Muscle layer of colon (tissue), 2 donors: Measurements from ENCODE around the gene RRP7A.
A peak's percentile ranks its signal among the peaks of the same experiment; 100 is the strongest.
"Not testable (repeated sequence)": the region's sequence is repeated elsewhere in the genome, so short reads cannot be mapped to it uniquely, and the experiment has no call there.

Experiments
- H3K27ac ChIP-seq: one replicate; pipeline ENCODE4 v1.7.0; 2013; ENCODE audit warnings: low read depth, mild to moderate bottlenecking, low read length, moderate library complexity
- H3K27me3 ChIP-seq, 2 donors: one replicate each; pipeline ENCODE4 v1.7.0; 2013; ENCODE audit warnings: low read length in 2 of 2, mild to moderate bottlenecking in 2 of 2; ENCODE audit not compliant: insufficient read depth in 2 of 2, control insufficient read depth in 1 of 2
- H3K36me3 ChIP-seq: one replicate; pipeline ENCODE4 v1.7.0; 2013; ENCODE audit warnings: mild to moderate bottlenecking, low read length; ENCODE audit not compliant: insufficient read depth
- H3K4me1 ChIP-seq: one replicate; pipeline ENCODE4 v1.7.0; 2013; ENCODE audit warnings: mild to moderate bottlenecking, low read length; ENCODE audit not compliant: insufficient read depth
- H3K4me3 ChIP-seq, 2 donors: one replicate each; pipeline ENCODE4 v1.7.0; 2013; ENCODE audit warnings: low read length in 2 of 2, low read depth in 1 of 2, mild to moderate bottlenecking in 1 of 2, moderate library complexity in 1 of 2
- H3K9ac ChIP-seq: one replicate; pipeline ENCODE4 v1.7.0; 2013; ENCODE audit warnings: low read length
- H3K9me3 ChIP-seq: one replicate; pipeline ENCODE4 v1.7.0; 2013; ENCODE audit warnings: mild to moderate bottlenecking, low read length
- donor health status: abdominal sarcoma.
- donor health status: Adenocarcinoma of cecum.

RRP7A gene

GRCh38 chr22:42519525-42520401, at the start of gene RRP7A:
Gene RRP7A, minus strand, starts transcription at chr22:42519796. Its CDS starts 10 bp downstream, at chr22:42519786.
- Histone ChIP-seq H3K27ac (peak within 1 kb of the TSS; percentile 44), H3K9me3 (no peaks in the 10 kb centered on the region), H3K36me3 (peaks cover 14% of the 10 kb centered on the region), H3K9ac (peak within 1 kb of the TSS; percentile 66), H3K4me1 (peaks cover 15% of the 10 kb centered on the region), H3K27me3 (no peaks in the 10 kb centered on the region), H3K4me3 (peak within 1 kb of the TSS; percentile 54 to 59)

GRCh38 chr22:42567950-42568349, 48.4 kb upstream of the RRP7A start:
- H3K9me3 ChIP-seq, H3K27ac ChIP-seq, H3K36me3 ChIP-seq, H3K27me3 ChIP-seq, H3K4me3 ChIP-seq, H3K9ac ChIP-seq, H3K4me1 ChIP-seq: not testable (repeated sequence)

GRCh38 chr22:42565956-42566355, 46.4 kb upstream of the RRP7A start:
- peaks cover 4% of the 10 kb centered on the region for H3K36me3 ChIP-seq
- no peak overlapping the region for H3K27ac ChIP-seq
- H3K4me3 ChIP-seq, result no peak overlapping the region
- no peaks in the 10 kb centered on the region for H3K4me1 ChIP-seq
- H3K9me3 ChIP-seq, result no peaks in the 10 kb centered on the region
- H3K27me3 ChIP-seq, result no peaks in the 10 kb centered on the region
- H3K9ac ChIP-seq, result no peak overlapping the region

GRCh38 chr22:42564699-42565098, 45.1 kb upstream of the RRP7A start:
- Histone ChIP-seq H3K27ac (no peak overlapping the region), H3K36me3 (peaks cover 4% of the 10 kb centered on the region), H3K4me1 (no peaks in the 10 kb centered on the region), H3K4me3 (no peak overlapping the region), H3K9ac (no peak overlapping the region), H3K27me3 (no peaks in the 10 kb centered on the region), H3K9me3 (no peaks in the 10 kb centered on the region)

- not testable (repeated sequence) for H3K4me3 ChIP-seq, H3K27ac ChIP-seq, H3K27me3 ChIP-seq, H3K36me3 ChIP-seq, H3K9ac ChIP-seq, H3K4me1 ChIP-seq, H3K9me3 ChIP-seq
Measured at GRCh38 chr22:42563943-42564342, 44.3 kb upstream of the RRP7A start.

GRCh38 chr22:42562684-42563083, 43.1 kb upstream of the RRP7A start:
- H3K4me3 ChIP-seq, result no peak overlapping the region
- H3K9ac ChIP-seq, result no peak overlapping the region
- no peaks in the 10 kb centered on the region for H3K9me3 ChIP-seq
- H3K27ac ChIP-seq, result no peak overlapping the region
- H3K4me1 ChIP-seq, result no peaks in the 10 kb centered on the region
- H3K36me3 ChIP-seq, result peaks cover 4% of the 10 kb centered on the region
- H3K27me3 ChIP-seq, result no peaks in the 10 kb centered on the region

GRCh38 chr22:42562279-42562678, 42.7 kb upstream of the RRP7A start:
- Histone ChIP-seq H3K27me3 (no peaks in the 10 kb centered on the region), H3K4me3 (no peak overlapping the region), H3K36me3 (peaks cover 4% of the 10 kb centered on the region), H3K27ac (no peak overlapping the region), H3K4me1 (no peaks in the 10 kb centered on the region), H3K9me3 (no peaks in the 10 kb centered on the region), H3K9ac (no peak overlapping the region)

GRCh38 chr22:42561856-42562255, 42.3 kb upstream of the RRP7A start:
- H3K36me3 ChIP-seq, result peaks cover 4% of the 10 kb centered on the region
- H3K4me1 ChIP-seq, result no peaks in the 10 kb centered on the region
- H3K9me3 ChIP-seq, result no peaks in the 10 kb centered on the region
- no peak overlapping the region for H3K27ac ChIP-seq
- no peaks in the 10 kb centered on the region for H3K27me3 ChIP-seq
- H3K4me3 ChIP-seq, result no peak overlapping the region
- no peak overlapping the region for H3K9ac ChIP-seq

GRCh38 chr22:42560781-42561180, 41.2 kb upstream of the RRP7A start:
- H3K9ac ChIP-seq, result no peak overlapping the region
- no peaks in the 10 kb centered on the region for H3K36me3 ChIP-seq
- H3K4me1 ChIP-seq, result no peaks in the 10 kb centered on the region
- H3K9me3 ChIP-seq, result no peaks in the 10 kb centered on the region
- H3K27ac ChIP-seq, result no peak overlapping the region
- no peak overlapping the region for H3K4me3 ChIP-seq
- H3K27me3 ChIP-seq, result no peaks in the 10 kb centered on the region

- H3K27me3 ChIP-seq, result no peaks in the 10 kb centered on the region
- H3K4me3 ChIP-seq, result no peak overlapping the region
- H3K27ac ChIP-seq, result no peak overlapping the region
- no peaks in the 10 kb centered on the region for H3K4me1 ChIP-seq
- H3K36me3 ChIP-seq, result no peaks in the 10 kb centered on the region
- no peaks in the 10 kb centered on the region for H3K9me3 ChIP-seq
- H3K9ac ChIP-seq, result no peak overlapping the region
Measured at GRCh38 chr22:42560381-42560780, 40.8 kb upstream of the RRP7A start.

- Histone ChIP-seq H3K36me3 (no peaks in the 10 kb centered on the region), H3K27ac (peak within 1 kb of the TSS; percentile 51), H3K9me3 (no peaks in the 10 kb centered on the region), H3K9ac (peak within 1 kb of the TSS; percentile 29), H3K4me3 (peak within 1 kb of the TSS; percentile 31 to 86), H3K27me3 (no peaks in the 10 kb centered on the region), H3K4me1 (peaks cover 7% of the 10 kb centered on the region)
Measured at GRCh38 chr22:42553475-42554361, 34.1 kb upstream of the RRP7A start, which contains the start of gene SERHL2. Gene SERHL2, plus strand, starts transcription at chr22:42553956. Its CDS starts 65 bp downstream, at chr22:42554021.
